ENCODE measurements around the gene ADAM30.

The ADAM30 gene

GRCh38 chr1:119882132-119883049, 13.9 kb downstream of the ADAM30 start:
- Histone ChIP-seq H3K9me3 (ENCODE audit: low read length) (no peaks in the 10 kb centered on the region), H2AFZ (ENCODE audit: low read length) (no peak overlapping the region), H3K27ac (ENCODE audit: low read depth, low read length, poor library complexity, severe bottlenecking) (no peak overlapping the region), H3K36me3 (ENCODE audit: insufficient read depth, low read length) (no peaks in the 10 kb centered on the region), H3K9ac (ENCODE audit: low read length) (no peak overlapping the region), H3K9me2 (ENCODE audit: low read depth, low read length) (no peaks in the 10 kb centered on the region), H3K4me1 (ENCODE audit: insufficient read depth, low read length, severe bottlenecking) (no peaks in the 10 kb centered on the region), H3K27me3 (ENCODE audit: insufficient read depth, low read length) (no peaks in the 10 kb centered on the region), H4K20me1 (ENCODE audit: insufficient read depth, low read length) (no peaks in the 10 kb centered on the region), H3F3A (ENCODE audit: insufficient read depth, low read length) (no peaks in the 10 kb centered on the region), H3K79me2 (ENCODE audit: insufficient read depth, low read length) (no peaks in the 10 kb centered on the region), H3K4me2 (ENCODE audit: low read length) (no peak overlapping the region), H3K4me3 (ENCODE audit: low read depth, low read length, poor library complexity, severe bottlenecking) (no peak overlapping the region)
- TF ChIP-seq EZH2 (IDR thresholded peaks at IDR 0.05; ENCODE audit: borderline replicate concordance, low read length), result no peak
- TF ChIP-seq, protein P1, sequence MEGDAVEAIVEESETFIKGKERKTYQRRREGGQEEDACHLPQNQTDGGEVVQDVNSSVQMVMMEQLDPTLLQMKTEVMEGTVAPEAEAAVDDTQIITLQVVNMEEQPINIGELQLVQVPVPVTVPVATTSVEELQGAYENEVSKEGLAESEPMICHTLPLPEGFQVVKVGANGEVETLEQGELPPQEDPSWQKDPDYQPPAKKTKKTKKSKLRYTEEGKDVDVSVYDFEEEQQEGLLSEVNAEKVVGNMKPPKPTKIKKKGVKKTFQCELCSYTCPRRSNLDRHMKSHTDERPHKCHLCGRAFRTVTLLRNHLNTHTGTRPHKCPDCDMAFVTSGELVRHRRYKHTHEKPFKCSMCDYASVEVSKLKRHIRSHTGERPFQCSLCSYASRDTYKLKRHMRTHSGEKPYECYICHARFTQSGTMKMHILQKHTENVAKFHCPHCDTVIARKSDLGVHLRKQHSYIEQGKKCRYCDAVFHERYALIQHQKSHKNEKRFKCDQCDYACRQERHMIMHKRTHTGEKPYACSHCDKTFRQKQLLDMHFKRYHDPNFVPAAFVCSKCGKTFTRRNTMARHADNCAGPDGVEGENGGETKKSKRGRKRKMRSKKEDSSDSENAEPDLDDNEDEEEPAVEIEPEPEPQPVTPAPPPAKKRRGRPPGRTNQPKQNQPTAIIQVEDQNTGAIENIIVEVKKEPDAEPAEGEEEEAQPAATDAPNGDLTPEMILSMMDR (IDR thresholded peaks at IDR 0.05; ENCODE audit: low read length), result no peak

DNA sequence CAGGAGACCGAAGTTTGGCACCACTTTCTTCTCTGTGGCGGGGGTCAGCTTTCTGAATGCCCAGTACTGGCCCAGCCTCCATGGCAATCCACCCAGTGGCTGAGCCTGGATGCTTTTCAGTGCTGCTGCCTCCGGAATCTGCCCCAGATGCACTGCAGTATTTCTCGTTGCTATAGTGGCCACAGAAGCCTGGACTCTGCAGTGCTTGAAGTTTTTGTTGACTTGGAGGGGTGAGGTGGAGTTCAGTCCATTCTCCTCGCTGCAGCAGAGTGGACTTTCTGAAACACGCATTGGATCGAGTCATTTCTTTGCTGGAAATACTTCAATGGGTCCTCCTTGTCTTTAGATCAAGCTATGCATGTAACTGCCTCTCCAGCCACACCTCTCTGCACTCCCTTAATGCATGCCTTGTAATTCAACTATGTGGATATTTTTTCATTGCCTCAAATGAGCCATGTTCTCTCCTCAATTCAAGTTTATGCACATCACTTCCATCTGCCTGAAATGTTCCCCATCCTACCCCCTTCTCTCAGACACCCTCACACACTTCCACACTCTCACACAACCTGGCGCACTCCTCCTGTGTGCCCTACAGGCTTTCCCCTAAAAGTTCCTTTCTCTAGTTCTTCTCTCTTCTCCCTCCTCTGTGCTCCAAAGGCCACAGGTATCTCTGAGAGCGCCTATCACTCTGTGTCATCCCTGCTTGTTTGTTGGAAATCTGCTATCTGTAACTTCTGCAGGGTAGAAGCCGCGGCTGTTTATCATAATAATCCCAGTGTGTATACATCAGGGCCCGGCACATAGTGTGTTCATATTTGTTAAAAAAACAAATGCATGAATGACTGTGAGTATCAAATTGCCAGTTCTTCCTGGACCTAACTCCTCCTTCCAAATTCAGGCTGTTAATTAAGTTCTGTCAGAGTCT, 16.5 kb downstream of the ADAM30 start:
- Histone ChIP-seq H4K20me1 (ENCODE audit: insufficient read depth, low read length) (no peaks in the 10 kb centered on the region), H3K4me2 (ENCODE audit: low read length) (no peak overlapping the region), H3K4me1 (ENCODE audit: insufficient read depth, low read length, severe bottlenecking) (no peaks in the 10 kb centered on the region), H3K27me3 (ENCODE audit: insufficient read depth, low read length) (no peaks in the 10 kb centered on the region), H3K9ac (ENCODE audit: low read length) (no peak overlapping the region), H3K27ac (ENCODE audit: low read depth, low read length, poor library complexity, severe bottlenecking) (no peak overlapping the region), H3K36me3 (ENCODE audit: insufficient read depth, low read length) (no peaks in the 10 kb centered on the region), H3K4me3 (ENCODE audit: low read depth, low read length, poor library complexity, severe bottlenecking) (no peak overlapping the region), H2AFZ (ENCODE audit: low read length) (no peak overlapping the region), H3K79me2 (ENCODE audit: insufficient read depth, low read length) (no peaks in the 10 kb centered on the region), H3K9me3 (ENCODE audit: low read length) (no peaks in the 10 kb centered on the region), H3K9me2 (ENCODE audit: low read depth, low read length) (no peaks in the 10 kb centered on the region), H3F3A (ENCODE audit: insufficient read depth, low read length) (no peaks in the 10 kb centered on the region)
- TF ChIP-seq, protein P1 (IDR thresholded peaks at IDR 0.05; ENCODE audit: low read length), result no peak
- no peak for TF ChIP-seq EZH2 (IDR thresholded peaks at IDR 0.05; ENCODE audit: borderline replicate concordance, low read length)

GRCh38 chr1:119878171-119878570, 18.1 kb downstream of the ADAM30 start:
- H3K27me3 ChIP-seq (ENCODE audit: insufficient read depth, low read length), result no peaks in the 10 kb centered on the region
- no peaks in the 10 kb centered on the region for H3K9me2 ChIP-seq (ENCODE audit: low read depth, low read length)
- no peaks in the 10 kb centered on the region for H3K4me1 ChIP-seq (ENCODE audit: insufficient read depth, low read length, severe bottlenecking)
- H3K79me2 ChIP-seq (ENCODE audit: insufficient read depth, low read length), result no peaks in the 10 kb centered on the region
- no peaks in the 10 kb centered on the region for H3K36me3 ChIP-seq (ENCODE audit: insufficient read depth, low read length)
- H3F3A ChIP-seq (ENCODE audit: insufficient read depth, low read length), result no peaks in the 10 kb centered on the region
- H3K27ac ChIP-seq (ENCODE audit: low read depth, low read length, poor library complexity, severe bottlenecking), result no peak overlapping the region
- H3K4me2 ChIP-seq (ENCODE audit: low read length), result no peak overlapping the region
- H3K4me3 ChIP-seq (ENCODE audit: low read depth, low read length, poor library complexity, severe bottlenecking), result no peak overlapping the region
- TF ChIP-seq, protein P1 (IDR thresholded peaks at IDR 0.05; ENCODE audit: low read length), result no peak
- TF ChIP-seq EZH2 (IDR thresholded peaks at IDR 0.05; ENCODE audit: borderline replicate concordance, low read length), result no peak
- no peaks in the 10 kb centered on the region for H3K9me3 ChIP-seq (ENCODE audit: low read length)
- H3K9ac ChIP-seq (ENCODE audit: low read length), result no peak overlapping the region
- H2AFZ ChIP-seq (ENCODE audit: low read length), result no peak overlapping the region
- no peaks in the 10 kb centered on the region for H4K20me1 ChIP-seq (ENCODE audit: insufficient read depth, low read length)
